Measurements from ENCODE around the gene LSM2. TPM values are rescaled to one million over a fixed set of nuclear protein-coding genes. Genes with fewer than 3 reads are reported as not detected.

The LSM2 gene
- total and polyA plus RNA-seq, 8 donors: 6.7 to 55.8 (median 34.5) TPM; not detected in 1

- peaks cover 25 to 33% (median 31%) of the 10 kb centered on the region in 4 donors for H3K36me3 ChIP-seq
- intact Hi-C loops (cut with DNase I; ENCODE audit: low total_unique reads): no loop called here
- 0 to 1% (median 1%) methylated on average over 39 to 59 of the region's 59 CpGs for WGBS, 5 donors
- H3K9me3 ChIP-seq: no peaks in the 10 kb centered on the region
- peak; percentile 87 to 96 for DNase-seq
- H3K4me3 ChIP-seq: peak overlapping the region; percentile 81 to 96 (median 88)
- no peaks in the 10 kb centered on the region for H3K27me3 ChIP-seq
- H3K27ac ChIP-seq: peak overlapping the region; percentile 94 to 97 (median 96)
- TF ChIP-seq CTCF (IDR thresholded peaks at IDR 0.05): no peak
- peak in 1 of 4 donors; percentile 31 for TF ChIP-seq POLR2A (IDR thresholded peaks at IDR 0.05)
- no peak for TF ChIP-seq EP300 (IDR thresholded peaks at IDR 0.05)
- peak in 2 of 3 donors; percentile 53 to 84 for TF ChIP-seq POLR2AphosphoS5 (IDR thresholded peaks at IDR 0.05)
- peaks cover 46 to 79% (median 71%) of the 10 kb centered on the region in 4 donors for H3K4me1 ChIP-seq
These were observed 27.8 kb upstream of the LSM2 start for GRCh38 chr6:31834367-31835250.

- Histone ChIP-seq H3K9me3 (no peaks in the 10 kb centered on the region), H3K4me3 (peak overlapping the region; percentile 59 to 76 (median 66)), H3K27me3 (no peaks in the 10 kb centered on the region), H3K27ac (peak overlapping the region; percentile 8 to 97 (median 96)), H3K4me1 (peaks cover 29 to 53% (median 47%) of the 10 kb centered on the region in 4 donors), H3K36me3 (peaks cover 0 to 3% (median under 1%) of the 10 kb centered on the region in 4 donors)
- DNase-seq: no peak
- TF ChIP-seq CTCF (IDR thresholded peaks at IDR 0.05) (no peak), POLR2AphosphoS5 (IDR thresholded peaks at IDR 0.05) (peak in 1 of 3 donors; percentile 11)
- intact Hi-C loops (cut with DNase I; ENCODE audit: low total_unique reads): no loop called here
- 68 to 76% (median 71%) methylated on average over 15 of the region's 15 CpGs for WGBS, 5 donors
These were observed 24.8 kb upstream of the LSM2 start for GRCh38 chr6:31831350-31832215.

- no peaks in the 10 kb centered on the region for H3K27me3 ChIP-seq
- H3K36me3 ChIP-seq: no peaks in the 10 kb centered on the region
- peaks cover 29 to 53% (median 47%) of the 10 kb centered on the region in 4 donors for H3K4me1 ChIP-seq
- H3K4me3 ChIP-seq: peak overlapping the region; percentile 59 to 76 (median 66)
- DNase-seq: peak in 1 of 2 donors; percentile 30
- intact Hi-C loops (cut with DNase I; ENCODE audit: low total_unique reads): no loop called here
- peak overlapping the region; percentile 84 to 97 (median 94) for H3K27ac ChIP-seq
- 25 to 48% (median 37%) methylated on average over 6 of the region's 6 CpGs for WGBS, 5 donors
- TF ChIP-seq POLR2A (IDR thresholded peaks at IDR 0.05): no peak
- H3K9me3 ChIP-seq: no peaks in the 10 kb centered on the region
These were observed 24.1 kb upstream of the LSM2 start for GRCh38 chr6:31830886-31831335.

GRCh38 chr6:31829633-31830283 lies 23.0 kb upstream of the LSM2 start:
- DNase-seq: peak in 1 of 2 donors; percentile 65
- Histone ChIP-seq H3K4me1 (peaks cover 33 to 63% (median 51%) of the 10 kb centered on the region in 4 donors), H3K9me3 (no peaks in the 10 kb centered on the region), H3K36me3 (no peaks in the 10 kb centered on the region), H3K27me3 (no peaks in the 10 kb centered on the region), H3K4me3 (peak overlapping the region; percentile 59 to 76 (median 66)), H3K27ac (peak overlapping the region; percentile 71 to 97 (median 94))
- WGBS, 5 donors: 0% methylated on average over 11 to 15 of the region's 15 CpGs
- intact Hi-C loops (cut with DNase I; ENCODE audit: low total_unique reads): no loop called here
- TF ChIP-seq EP300 (IDR thresholded peaks at IDR 0.05) (no peak), CTCF (IDR thresholded peaks at IDR 0.05) (peak in 4 of 7 experiments; percentile 12 to 56 (median 40)), POLR2A (IDR thresholded peaks at IDR 0.05) (no peak), POLR2AphosphoS5 (IDR thresholded peaks at IDR 0.05) (peak in 1 of 3 donors; percentile 12)
